ENCODE data around the gene WDR36.

The WDR36 gene

GRCh38 chr5:111169269-111169668 lies 77.1 kb downstream of the WDR36 start:
- TF ChIP-seq, protein P1, sequence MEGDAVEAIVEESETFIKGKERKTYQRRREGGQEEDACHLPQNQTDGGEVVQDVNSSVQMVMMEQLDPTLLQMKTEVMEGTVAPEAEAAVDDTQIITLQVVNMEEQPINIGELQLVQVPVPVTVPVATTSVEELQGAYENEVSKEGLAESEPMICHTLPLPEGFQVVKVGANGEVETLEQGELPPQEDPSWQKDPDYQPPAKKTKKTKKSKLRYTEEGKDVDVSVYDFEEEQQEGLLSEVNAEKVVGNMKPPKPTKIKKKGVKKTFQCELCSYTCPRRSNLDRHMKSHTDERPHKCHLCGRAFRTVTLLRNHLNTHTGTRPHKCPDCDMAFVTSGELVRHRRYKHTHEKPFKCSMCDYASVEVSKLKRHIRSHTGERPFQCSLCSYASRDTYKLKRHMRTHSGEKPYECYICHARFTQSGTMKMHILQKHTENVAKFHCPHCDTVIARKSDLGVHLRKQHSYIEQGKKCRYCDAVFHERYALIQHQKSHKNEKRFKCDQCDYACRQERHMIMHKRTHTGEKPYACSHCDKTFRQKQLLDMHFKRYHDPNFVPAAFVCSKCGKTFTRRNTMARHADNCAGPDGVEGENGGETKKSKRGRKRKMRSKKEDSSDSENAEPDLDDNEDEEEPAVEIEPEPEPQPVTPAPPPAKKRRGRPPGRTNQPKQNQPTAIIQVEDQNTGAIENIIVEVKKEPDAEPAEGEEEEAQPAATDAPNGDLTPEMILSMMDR (IDR thresholded peaks at IDR 0.05; ENCODE audit: control insufficient read depth, extremely low read depth, insufficient read depth), result no peak
- H3K4me3 ChIP-seq (ENCODE audit: low read depth, low read length), result no peak overlapping the region

GRCh38 chr5:111170279-111170678 lies 78.1 kb downstream of the WDR36 start:
- TF ChIP-seq, protein P1 (IDR thresholded peaks at IDR 0.05; ENCODE audit: control insufficient read depth, extremely low read depth, insufficient read depth), result no peak
- H3K4me3 ChIP-seq (ENCODE audit: low read depth, low read length), result no peak overlapping the region
- no peak for DNase-seq (ENCODE audit: low read depth)

More at GRCh38 chr5:111169269-111169668, 77.1 kb downstream of the WDR36 start:
- no peak for DNase-seq (ENCODE audit: low read depth)

DNA sequence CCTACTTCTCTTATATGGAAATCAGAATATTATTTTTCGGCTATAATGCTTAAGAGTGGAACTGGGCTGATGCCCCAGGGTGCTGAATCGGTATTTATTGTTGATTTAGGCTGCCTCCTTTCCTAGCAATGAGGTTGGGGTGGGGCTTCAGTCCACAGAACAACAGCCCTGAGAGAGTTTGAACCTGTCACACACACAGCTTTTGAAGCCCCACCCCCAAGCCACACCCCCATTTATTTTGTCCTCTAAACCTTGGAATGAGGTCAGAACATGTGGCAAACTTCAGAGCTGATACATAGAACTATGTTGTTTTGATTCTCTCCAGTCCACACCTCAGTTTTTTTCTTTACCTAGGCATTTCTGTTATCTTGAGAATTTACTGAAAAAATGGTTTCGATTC lies 80.4 kb downstream of the WDR36 start:
- DNase-seq (ENCODE audit: low read depth), result no peak
- no peak overlapping the region for H3K4me3 ChIP-seq (ENCODE audit: low read depth, low read length)
- TF ChIP-seq, protein P1 (IDR thresholded peaks at IDR 0.05; ENCODE audit: control insufficient read depth, extremely low read depth, insufficient read depth), result no peak

GRCh38 chr5:111173476-111173875 lies 81.3 kb downstream of the WDR36 start:
- no peak overlapping the region for H3K4me3 ChIP-seq (ENCODE audit: low read depth, low read length)
- TF ChIP-seq, protein P1 (IDR thresholded peaks at IDR 0.05; ENCODE audit: control insufficient read depth, extremely low read depth, insufficient read depth), result no peak
- no peak for DNase-seq (ENCODE audit: low read depth)

All from LNCaP clone FGC (cell line).